HuH-7.5 (cell line): ENCODE results near the gene PTGDS.

ENCODE experiments used
- DNase-seq: peaks from one replicate; pipeline ENCODE4 v3.0.0; 2011; ENCODE audit warnings: low spot score

PTGDS gene

GRCh38 chr9:136945333-136946227, 31.7 kb upstream of the PTGDS start:
- DNase-seq = no peak

DNA sequence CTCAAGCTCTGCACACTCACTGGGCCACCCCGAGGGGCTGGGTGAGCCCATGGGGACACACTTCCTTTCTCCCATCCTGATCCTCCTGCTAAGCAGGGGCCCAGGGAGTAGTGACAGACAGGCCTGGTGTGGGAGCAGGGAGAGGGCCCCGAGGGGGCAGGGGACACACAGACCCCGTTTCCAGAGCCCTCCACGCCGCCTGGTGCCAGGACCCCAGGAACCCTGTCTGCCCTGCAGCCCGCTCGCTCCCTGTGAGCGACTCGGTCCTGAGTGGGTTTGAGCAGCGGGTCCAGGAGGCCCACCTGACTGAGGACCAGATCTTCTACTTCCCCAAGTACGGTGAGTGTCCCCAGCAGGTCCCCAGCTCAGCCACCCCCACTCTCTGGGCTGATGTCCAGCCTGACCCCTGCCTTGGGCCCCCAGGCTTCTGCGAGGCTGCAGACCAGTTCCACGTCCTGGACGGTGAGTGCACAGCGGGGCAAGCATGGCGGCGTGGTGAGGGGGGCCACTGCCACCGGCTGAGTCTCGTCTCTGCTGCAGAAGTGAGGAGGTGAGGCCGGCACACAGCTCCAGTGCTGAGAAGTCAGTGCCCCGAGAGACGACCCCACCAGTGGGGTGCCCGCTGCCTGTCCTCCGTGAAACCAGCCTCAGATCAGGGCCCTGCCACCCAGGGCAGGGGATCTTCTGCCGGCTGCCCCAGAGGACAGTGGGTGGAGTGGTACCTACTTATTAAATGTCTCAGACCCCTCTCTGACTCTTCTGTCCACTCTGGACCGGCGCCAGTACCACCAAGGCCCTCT, 30.9 kb upstream of the PTGDS start:
- DNase-seq = no peak

DNA sequence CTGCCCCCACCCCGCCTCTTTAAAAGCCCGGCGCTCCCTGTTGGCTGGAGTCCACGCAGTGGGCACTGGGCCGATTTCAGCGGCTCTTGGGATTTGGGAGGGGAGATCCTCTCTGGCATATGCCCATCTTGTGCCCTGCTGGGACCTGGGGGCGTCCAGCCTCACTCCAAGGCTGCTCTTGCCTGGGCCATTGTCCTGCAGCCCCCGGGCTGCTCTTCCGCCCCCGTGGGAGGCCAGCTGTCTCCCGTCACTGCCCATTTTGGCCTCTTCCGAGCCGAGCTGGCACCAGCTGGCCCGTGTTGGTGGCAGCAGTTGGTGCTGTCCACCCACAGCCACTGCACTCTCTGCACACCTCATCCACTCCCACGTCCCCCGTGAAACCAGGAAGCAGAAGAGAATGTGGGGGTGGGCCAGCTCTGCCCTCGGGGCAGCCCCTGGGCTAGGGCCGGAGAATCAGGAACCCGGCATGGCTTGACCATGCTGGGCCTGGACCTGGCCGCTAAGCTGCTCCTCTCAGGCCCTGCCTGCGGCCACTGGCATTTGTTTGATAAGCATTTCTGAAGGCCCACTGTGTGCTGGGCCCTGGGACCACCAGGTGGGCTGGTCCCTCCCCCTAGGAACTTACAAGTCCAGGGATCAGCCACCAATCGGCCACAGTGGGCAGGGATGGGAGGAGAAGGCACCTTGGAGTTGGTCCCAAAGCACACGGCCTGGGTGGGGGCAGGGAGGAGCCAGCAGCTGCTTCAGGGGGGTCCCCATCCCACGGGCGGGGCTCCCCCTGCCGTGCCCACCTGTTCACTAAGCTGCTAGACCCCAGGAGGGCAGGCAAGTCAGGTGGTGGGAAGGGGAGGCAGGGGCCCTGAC, 30.0 kb upstream of the PTGDS start:
- no peak for DNase-seq

DNA sequence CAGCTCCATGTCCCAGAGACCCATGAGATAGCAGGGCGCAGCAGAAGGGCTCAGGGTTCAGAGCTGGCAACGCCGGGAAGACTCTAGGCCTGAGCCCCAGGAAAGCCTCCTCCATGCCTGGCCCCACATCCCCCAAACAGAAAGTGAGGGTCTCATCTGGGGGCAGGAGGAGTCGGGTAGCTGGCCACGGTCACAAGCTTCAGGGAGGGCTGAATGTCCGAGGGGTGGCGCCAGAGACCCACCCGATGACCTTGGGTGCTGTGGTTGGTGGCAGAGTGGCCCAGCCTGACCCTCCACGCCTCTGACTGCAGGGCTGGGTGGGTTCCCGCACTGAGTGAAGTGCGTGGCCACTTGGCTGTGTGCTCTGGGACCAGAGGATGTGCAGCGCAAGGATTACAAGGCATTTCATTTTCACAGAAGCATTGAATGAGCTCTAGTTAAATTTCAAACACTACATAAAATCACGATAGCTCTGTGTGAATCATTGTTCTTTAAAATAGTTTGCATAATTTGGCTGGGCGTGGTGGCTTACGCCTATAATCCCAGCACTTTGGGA, 29.3 kb upstream of the PTGDS start:
- peak; percentile 81 for DNase-seq

DNA sequence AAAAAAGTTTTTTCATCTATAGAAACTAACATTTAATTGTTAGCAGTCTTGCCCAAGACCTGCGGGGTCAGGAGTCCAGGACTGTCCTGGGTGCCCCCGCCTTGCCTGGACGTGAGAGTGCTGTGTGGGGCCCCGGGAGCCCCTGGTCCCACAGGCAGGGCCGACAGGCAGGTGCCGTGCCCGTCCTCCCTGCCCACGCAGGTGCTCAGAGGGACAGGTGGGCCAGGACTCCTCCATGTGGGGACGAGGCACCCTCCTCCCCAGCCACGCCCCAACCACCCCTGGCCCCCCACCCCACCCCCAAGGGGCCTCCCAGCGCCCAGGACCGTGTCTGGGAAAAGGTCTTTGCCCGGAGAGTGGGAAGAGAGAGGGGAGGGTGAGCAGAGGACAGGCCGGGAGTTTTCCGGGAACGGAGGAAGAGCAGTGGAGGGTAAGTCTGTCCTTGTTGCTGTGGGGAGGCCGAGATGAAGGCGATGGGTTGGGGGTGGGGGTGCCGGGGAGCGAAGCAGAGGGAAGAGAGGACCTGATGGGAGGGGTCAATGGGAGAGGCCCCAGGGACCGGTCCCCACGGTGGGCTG, 28.0 kb upstream of the PTGDS start:
- DNase-seq = no peak

GRCh38 chr9:136949817-136950655, 27.3 kb upstream of the PTGDS start:
- peak; percentile 100 for DNase-seq

DNA sequence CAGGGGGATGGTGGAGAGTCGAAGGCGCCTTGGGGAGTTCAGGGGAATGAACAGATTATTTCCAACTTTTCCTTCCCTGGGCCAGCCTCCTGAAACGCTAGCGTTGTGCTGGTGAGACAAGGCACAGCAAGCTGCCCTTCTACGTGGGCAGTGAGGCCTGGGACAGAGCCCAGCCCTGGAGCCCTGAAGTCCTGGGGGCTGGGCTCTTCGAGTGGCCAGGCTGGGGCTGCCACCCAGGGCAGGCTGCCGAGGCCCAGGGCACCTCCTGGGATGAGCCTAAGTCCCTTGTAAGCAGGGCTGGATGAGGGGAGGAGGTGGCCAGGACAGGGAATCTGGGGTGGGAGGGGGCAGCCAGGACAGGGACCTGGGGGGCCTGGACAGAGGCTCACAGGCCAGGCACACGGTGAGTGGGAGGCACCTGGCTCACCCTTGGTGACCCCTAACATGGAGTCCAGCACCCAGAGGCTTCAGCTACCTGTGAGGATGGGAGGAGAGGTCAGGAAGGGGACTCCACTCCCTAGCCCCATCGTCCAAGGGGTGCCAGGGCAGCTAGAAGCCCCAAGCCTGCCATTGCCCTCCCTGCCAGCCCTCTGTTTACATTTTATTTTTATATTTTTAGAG, 26.5 kb upstream of the PTGDS start:
- no peak for DNase-seq

GRCh38 chr9:136951541-136952320, 25.6 kb upstream of the PTGDS start, which contains the start of gene LCN12:
LCN12 (plus strand) TSS chr9:136952273; CDS start chr9:136952328, 55 bp downstream.
- DNase-seq = no peak

GRCh38 chr9:136952321-136952850, 24.9 kb upstream of the PTGDS start:
- no peak for DNase-seq

- no peak for DNase-seq
Observed at GRCh38 chr9:136952876-136953770, 24.2 kb upstream of the PTGDS start.

GRCh38 chr9:136953771-136954269, 23.5 kb upstream of the PTGDS start:
- DNase-seq = no peak

GRCh38 chr9:136954270-136955083, 22.8 kb upstream of the PTGDS start:
- DNase-seq = no peak

DNA sequence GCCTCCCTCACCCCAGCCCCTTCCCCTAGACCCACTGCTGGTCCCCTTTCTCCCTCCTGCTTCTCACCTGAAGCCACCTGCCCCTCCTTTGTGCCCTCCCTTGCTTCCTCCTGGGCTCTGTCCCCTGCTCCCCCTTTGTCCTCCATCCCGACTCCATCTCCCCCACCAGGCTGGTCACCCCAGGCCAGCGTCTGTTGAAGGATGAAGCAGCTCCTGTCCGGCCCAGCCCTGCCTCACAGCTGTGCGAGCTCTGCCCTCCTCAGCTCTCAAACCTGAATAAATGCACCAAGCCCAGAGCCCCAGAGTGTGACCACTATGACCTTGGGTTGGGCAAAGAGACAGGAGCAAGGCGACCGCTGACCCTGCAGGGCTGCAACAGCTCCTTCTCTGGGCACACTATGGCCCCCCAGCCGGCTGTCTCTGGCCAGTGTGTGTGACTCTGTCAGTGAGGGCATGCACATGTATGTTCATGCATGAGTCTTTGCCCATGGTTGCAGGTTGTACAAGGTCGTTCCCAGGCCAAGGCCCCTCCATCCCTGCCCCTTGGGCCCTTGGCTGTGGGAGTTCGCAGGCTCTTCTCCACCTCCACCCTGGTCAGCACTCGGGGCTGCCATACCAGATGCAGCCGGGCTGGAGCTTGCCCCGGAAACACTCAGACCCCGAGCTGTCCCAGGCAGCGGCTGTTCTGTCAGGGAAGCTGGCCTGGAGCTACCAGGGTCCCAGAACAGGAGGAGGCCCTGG, 21.9 kb upstream of the PTGDS start:
- no peak for DNase-seq

DNA sequence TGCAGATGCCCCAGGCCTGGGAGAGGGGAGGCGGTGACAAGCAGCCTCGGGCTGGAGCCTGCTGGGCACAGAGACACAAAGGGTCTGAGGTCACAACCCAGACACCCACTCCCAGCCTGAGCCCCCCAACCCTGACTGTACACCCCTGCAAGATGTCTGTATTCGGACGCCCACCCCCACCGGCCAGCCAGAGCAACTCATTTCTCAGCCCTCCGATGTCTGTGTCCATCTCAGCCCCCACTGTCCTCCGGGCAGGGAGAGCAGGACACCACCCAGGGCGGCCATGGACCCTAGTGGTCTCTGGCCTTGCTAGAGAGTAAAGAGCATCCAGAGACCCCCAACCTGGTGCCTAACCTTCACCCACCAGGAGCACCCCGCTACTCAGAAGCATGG, 21.4 kb upstream of the PTGDS start:
- no peak for DNase-seq

GRCh38 chr9:136956604-136957003, 20.7 kb upstream of the PTGDS start:
- no peak for DNase-seq

GRCh38 chr9:136957461-136957860, 19.8 kb upstream of the PTGDS start:
- DNase-seq = no peak
